Subcutaneous adipose tissue (tissue), 4 donors: ENCODE data around the gene DNTT. TPM values are rescaled to one million over a fixed set of nuclear protein-coding genes. Genes with fewer than 3 reads are reported as not detected.

Source experiments
- CTCF ChIP-seq: fragments of 450-650 bp; IDR thresholded peaks from one replicate; pipeline ENCODE4 v1.5.1; 2016; ENCODE audit warnings: low read depth, mild to moderate bottlenecking, control low read depth, antibody characterized with exemption, moderate library complexity
- total RNA-seq, 4 donors: library from RNA; depleted of rRNA; stranded (reverse); fragments of >200 nt; gene quantifications; one replicate each; pipeline ENCODE4 v1.1.0, GENCODE V29; 2016

The DNTT gene
- total RNA-seq, 4 donors from 2014 or later = not detected

- no peak for TF ChIP-seq CTCF
Observed at GRCh38 chr10:96276831-96277230, 27.4 kb upstream of the DNTT start.

GRCh38 chr10:96279191-96279641 lies 25.0 kb upstream of the DNTT start:
- TF ChIP-seq CTCF = no peak

- no peak for TF ChIP-seq CTCF
Observed at GRCh38 chr10:96280859-96281258, 23.4 kb upstream of the DNTT start.

- TF ChIP-seq CTCF = no peak
Observed at GRCh38 chr10:96281444-96282029, 22.7 kb upstream of the DNTT start.

GRCh38 chr10:96283351-96283750 lies 20.9 kb upstream of the DNTT start:
- no peak for TF ChIP-seq CTCF

GRCh38 chr10:96283756-96284155 lies 20.5 kb upstream of the DNTT start:
- TF ChIP-seq CTCF = no peak

- TF ChIP-seq CTCF = no peak
Observed at GRCh38 chr10:96285331-96285752, 18.9 kb upstream of the DNTT start.
